ENCODE results near the gene SCN5A. TPM values are rescaled to one million over a fixed set of nuclear protein-coding genes. Genes with fewer than 3 reads are reported as not detected.

The SCN5A gene
- total and polyA plus RNA-seq, 2 of the 13 experiments (the other 11 are each of a cell fraction or from before 2014, with no cell fraction given), result 0.22 TPM; not detected in 1

- no peak overlapping the region for H3K27ac ChIP-seq (ENCODE audit: extremely low read length, insufficient read depth, low read length)
These were observed 29.3 kb downstream of the SCN5A start for GRCh38 chr3:38620236-38620635.

DNA sequence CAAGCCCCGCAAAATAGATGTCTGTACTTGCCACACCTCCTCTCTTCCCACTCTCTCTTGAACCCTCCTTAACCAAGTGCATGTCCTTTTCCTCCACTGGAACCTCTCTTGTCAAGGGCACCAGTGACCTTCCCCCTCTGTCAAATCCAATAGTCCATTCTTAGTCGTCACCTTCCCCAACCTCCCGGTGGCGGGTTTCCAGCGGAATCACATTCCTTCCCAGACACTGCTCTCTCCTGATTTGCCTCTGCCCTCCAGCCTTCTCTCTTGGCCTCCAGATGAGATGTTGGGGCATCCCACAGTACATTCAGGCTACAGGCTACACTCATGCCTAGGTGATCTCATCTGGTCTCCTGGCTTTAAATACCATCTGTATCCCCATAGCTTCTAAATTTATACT is 31.1 kb downstream of the SCN5A start:
- DNase-seq (ENCODE audit: low spot score) (no peak), ATAC-seq (no peak), FAIRE-seq (no peak)
- Histone ChIP-seq H3K27ac (ENCODE audit: extremely low read length, insufficient read depth, low read length) (no peak overlapping the region), H3K4me2 (ENCODE audit: low read depth, low read length) (no peak overlapping the region), H2AFZ (ENCODE audit: low read length) (no peak overlapping the region), H3K9ac (ENCODE audit: insufficient read depth, low read depth, low read length) (no peak overlapping the region), H3K9me3 (ENCODE audit: low read length) (no peaks in the 10 kb centered on the region), H3K79me2 (ENCODE audit: insufficient read depth, low read length) (no peaks in the 10 kb centered on the region), H4K20me1 (ENCODE audit: insufficient read depth, low read length) (no peaks in the 10 kb centered on the region), H3K27me3 (ENCODE audit: control insufficient read depth in 1 of 2, insufficient read depth in 2 of 2, low read length in 2 of 2) (peaks cover 4 to 63% of the 10 kb centered on the region in 2 experiments), H3K36me3 (replicated peaks in 1 of 2; ENCODE audit: control insufficient read depth in 1 of 2, insufficient read depth in 2 of 2, low read length in 2 of 2) (no peaks in the 10 kb centered on the region), H3K4me1 (ENCODE audit: insufficient read depth, low read length) (no peaks in the 10 kb centered on the region), H3K4me3 (replicated peaks in 1 of 3; ENCODE audit: insufficient read depth in 1 of 3, low read depth in 2 of 3, low read length in 3 of 3) (no peak overlapping the region)
- TF ChIP-seq ISL2 (CRISPR knock-in tag; IDR thresholded peaks at IDR 0.05) (no peak), ZNF12 (CRISPR knock-in tag; IDR thresholded peaks at IDR 0.05) (no peak), ZNF205 (CRISPR knock-in tag; IDR thresholded peaks at IDR 0.05) (no peak), SMARCE1 (IDR thresholded peaks at IDR 0.05; ENCODE audit: borderline replicate concordance) (no peak), SP4 (CRISPR knock-in tag; IDR thresholded peaks at IDR 0.05) (no peak), ZHX1 (CRISPR knock-in tag; IDR thresholded peaks at IDR 0.05; ENCODE audit: low read depth) (no peak)
- TF ChIP-seq, protein P1, sequence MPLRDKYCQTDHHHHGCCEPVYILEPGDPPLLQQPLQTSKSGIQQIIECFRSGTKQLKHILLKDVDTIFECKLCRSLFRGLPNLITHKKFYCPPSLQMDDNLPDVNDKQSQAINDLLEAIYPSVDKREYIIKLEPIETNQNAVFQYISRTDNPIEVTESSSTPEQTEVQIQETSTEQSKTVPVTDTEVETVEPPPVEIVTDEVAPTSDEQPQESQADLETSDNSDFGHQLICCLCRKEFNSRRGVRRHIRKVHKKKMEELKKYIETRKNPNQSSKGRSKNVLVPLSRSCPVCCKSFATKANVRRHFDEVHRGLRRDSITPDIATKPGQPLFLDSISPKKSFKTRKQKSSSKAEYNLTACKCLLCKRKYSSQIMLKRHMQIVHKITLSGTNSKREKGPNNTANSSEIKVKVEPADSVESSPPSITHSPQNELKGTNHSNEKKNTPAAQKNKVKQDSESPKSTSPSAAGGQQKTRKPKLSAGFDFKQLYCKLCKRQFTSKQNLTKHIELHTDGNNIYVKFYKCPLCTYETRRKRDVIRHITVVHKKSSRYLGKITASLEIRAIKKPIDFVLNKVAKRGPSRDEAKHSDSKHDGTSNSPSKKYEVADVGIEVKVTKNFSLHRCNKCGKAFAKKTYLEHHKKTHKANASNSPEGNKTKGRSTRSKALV (CRISPR knock-in tag; IDR thresholded peaks at IDR 0.05), result no peak
- in situ Hi-C loops (cut with HindIII; ENCODE audit: extremely low pct_ligation_motif_present, low pct_unique_long_range_greater_than_20kb) (no loop called here), intact Hi-C loops (cut with micrococcal nuclease; ENCODE audit: unreplicated experiment) (no loop called here)
- ChIA-PET POLR2A (no interaction called here), CTCF (ENCODE audit: low intra/inter-chr PET ratio, low total read pairs) (no interaction called here)
- WGBS (ENCODE audit: low lambda C conversion rate), result 29% methylated on average over 5 of the region's 5 CpGs
- no TSS peak for BruUV-seq (replicated peaks)

More at GRCh38 chr3:38620236-38620635, 29.3 kb downstream of the SCN5A start:
- no peak overlapping the region for H2AFZ ChIP-seq (ENCODE audit: low read length)
- no peak for FAIRE-seq
- H3K27me3 ChIP-seq (ENCODE audit: control insufficient read depth in 1 of 2, insufficient read depth in 2 of 2, low read length in 2 of 2), result peaks cover 6 to 57% of the 10 kb centered on the region in 2 experiments
- no peaks in the 10 kb centered on the region for H4K20me1 ChIP-seq (ENCODE audit: insufficient read depth, low read length)
- no peak for DNase-seq (ENCODE audit: low spot score)
- H3K4me1 ChIP-seq (ENCODE audit: insufficient read depth, low read length), result no peaks in the 10 kb centered on the region
- no peak overlapping the region for H3K9ac ChIP-seq (ENCODE audit: insufficient read depth, low read depth, low read length)
- POLR2A ChIA-PET, result no interaction called here
- H3K4me2 ChIP-seq (ENCODE audit: low read depth, low read length), result no peak overlapping the region
- TF ChIP-seq ZBTB8A (CRISPR knock-in tag; IDR thresholded peaks at IDR 0.05; ENCODE audit: borderline replicate concordance, low read depth), result no peak
- TF ChIP-seq, protein P2, sequence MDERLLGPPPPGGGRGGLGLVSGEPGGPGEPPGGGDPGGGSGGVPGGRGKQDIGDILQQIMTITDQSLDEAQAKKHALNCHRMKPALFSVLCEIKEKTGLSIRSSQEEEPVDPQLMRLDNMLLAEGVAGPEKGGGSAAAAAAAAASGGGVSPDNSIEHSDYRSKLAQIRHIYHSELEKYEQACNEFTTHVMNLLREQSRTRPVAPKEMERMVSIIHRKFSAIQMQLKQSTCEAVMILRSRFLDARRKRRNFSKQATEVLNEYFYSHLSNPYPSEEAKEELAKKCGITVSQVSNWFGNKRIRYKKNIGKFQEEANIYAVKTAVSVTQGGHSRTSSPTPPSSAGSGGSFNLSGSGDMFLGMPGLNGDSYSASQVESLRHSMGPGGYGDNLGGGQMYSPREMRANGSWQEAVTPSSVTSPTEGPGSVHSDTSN (CRISPR knock-in tag; IDR thresholded peaks at IDR 0.05), result no peak
- TF ChIP-seq TBX2 (CRISPR knock-in tag; IDR thresholded peaks at IDR 0.05; ENCODE audit: borderline replicate concordance), result no peak
- no peak for TF ChIP-seq KDM2A (CRISPR knock-in tag; IDR thresholded peaks at IDR 0.05; ENCODE audit: borderline replicate concordance, low read depth)
- no peak for TF ChIP-seq XRCC5 (optimal IDR thresholded peaks at IDR 0.05; ENCODE audit: low read length)
- no peaks in the 10 kb centered on the region for H3K9me3 ChIP-seq (ENCODE audit: low read length)
- H3K79me2 ChIP-seq (ENCODE audit: insufficient read depth, low read length), result no peaks in the 10 kb centered on the region
- H3K36me3 ChIP-seq (replicated peaks in 1 of 2; ENCODE audit: control insufficient read depth in 1 of 2, insufficient read depth in 2 of 2, low read length in 2 of 2), result no peaks in the 10 kb centered on the region
- no peak overlapping the region for H3K4me3 ChIP-seq (replicated peaks in 1 of 3; ENCODE audit: insufficient read depth in 1 of 3, low read depth in 2 of 3, low read length in 3 of 3)
- intact Hi-C loops (cut with micrococcal nuclease; ENCODE audit: unreplicated experiment), result no loop called here
- in situ Hi-C loops (cut with HindIII; ENCODE audit: extremely low pct_ligation_motif_present, low pct_unique_long_range_greater_than_20kb), result no loop called here
- no peak for ATAC-seq
- BruUV-seq (replicated peaks), result no TSS peak
- WGBS (ENCODE audit: low lambda C conversion rate), result 28% methylated on average over 2 of the region's 5 CpGs
- CTCF ChIA-PET (ENCODE audit: low intra/inter-chr PET ratio, low total read pairs), result no interaction called here
